ENCODE data around the gene CELSR2.

CELSR2 gene

DNA sequence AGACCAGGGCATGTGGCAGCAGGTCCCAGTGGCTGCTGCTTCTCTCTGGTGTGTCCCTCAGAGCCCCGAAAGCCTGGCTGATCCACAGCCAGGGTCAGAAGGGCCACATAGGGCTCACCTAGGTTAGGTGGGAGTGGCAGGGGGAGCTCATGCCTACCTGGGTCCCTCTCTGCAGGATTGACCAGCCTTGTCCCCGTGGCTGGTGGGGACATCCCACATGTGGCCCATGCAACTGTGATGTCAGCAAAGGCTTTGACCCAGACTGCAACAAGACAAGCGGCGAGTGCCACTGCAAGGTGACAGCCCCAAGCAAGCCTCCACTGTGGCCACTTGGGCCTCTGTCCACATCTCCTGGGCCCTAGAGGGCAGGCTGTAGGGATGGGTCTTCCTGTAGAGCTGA is 15.7 kb downstream of the CELSR2 start:
- no peak for DNase-seq

DNA sequence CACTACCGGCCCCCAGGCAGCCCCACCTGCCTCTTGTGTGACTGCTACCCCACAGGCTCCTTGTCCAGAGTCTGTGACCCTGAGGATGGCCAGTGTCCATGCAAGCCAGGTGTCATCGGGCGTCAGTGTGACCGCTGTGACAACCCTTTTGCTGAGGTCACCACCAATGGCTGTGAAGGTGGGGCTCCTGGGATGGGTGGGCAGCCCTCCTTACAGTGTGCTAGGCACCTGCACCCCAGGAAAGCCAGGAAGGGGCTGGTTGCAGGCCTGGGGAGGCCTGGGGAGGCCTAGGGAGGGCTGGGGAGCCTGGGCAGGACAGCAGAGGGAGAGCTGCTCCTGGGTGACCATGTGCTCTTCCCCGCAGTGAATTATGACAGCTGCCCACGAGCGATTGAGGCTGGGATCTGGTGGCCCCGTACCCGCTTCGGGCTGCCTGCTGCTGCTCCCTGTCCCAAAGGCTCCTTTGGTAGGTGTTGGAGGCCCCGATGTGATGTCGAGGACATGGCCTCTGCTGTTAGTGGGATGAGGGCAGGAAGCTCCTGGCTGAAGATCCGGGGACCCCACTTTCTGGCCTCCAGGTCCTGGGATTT is 16.5 kb downstream of the CELSR2 start:
- DNase-seq, result no peak

DNA sequence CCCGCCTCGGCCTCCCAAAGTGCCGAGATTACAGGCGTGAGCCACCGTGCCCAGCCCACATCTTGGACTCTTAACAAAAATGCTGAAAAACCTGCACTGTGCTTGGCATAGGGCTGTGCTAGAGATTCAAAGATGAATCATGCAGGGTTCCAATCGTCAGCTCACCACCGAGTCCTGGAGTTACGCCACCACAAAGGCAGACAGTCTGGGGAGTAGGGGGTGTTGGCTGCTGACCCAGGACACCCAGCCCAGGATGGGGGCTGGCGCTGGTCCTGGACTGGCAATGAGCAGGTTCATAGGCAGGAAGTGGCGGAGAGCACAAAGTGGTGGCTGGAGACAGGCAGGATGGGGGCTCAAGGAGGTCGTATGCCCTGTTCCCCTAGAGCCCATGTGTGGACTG is 17.6 kb downstream of the CELSR2 start:
- no peak for DNase-seq

DNA sequence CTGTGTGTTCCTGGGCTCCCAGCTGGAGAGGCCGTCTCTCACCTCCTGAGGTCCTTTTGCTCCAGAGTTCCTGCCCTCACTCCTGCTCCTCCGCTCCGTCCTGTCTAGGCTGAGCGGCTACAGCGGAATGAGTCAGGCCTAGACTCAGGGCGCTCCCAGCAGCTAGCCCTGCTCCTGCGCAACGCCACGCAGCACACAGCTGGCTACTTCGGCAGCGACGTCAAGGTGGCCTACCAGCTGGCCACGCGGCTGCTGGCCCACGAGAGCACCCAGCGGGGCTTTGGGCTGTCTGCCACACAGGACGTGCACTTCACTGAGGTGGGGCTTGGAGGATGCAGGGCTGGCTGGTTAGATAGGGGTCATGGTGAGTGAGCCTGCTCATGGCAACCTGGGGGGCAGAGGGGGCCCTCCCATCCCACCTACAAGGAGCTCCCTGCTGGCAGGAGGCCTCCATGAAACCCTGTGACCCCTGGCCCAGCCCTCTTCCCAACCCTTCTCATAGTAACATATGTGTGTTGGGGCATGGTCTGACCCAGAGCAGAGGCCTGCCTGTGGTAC is 18.5 kb downstream of the CELSR2 start:
- no peak for DNase-seq

DNA sequence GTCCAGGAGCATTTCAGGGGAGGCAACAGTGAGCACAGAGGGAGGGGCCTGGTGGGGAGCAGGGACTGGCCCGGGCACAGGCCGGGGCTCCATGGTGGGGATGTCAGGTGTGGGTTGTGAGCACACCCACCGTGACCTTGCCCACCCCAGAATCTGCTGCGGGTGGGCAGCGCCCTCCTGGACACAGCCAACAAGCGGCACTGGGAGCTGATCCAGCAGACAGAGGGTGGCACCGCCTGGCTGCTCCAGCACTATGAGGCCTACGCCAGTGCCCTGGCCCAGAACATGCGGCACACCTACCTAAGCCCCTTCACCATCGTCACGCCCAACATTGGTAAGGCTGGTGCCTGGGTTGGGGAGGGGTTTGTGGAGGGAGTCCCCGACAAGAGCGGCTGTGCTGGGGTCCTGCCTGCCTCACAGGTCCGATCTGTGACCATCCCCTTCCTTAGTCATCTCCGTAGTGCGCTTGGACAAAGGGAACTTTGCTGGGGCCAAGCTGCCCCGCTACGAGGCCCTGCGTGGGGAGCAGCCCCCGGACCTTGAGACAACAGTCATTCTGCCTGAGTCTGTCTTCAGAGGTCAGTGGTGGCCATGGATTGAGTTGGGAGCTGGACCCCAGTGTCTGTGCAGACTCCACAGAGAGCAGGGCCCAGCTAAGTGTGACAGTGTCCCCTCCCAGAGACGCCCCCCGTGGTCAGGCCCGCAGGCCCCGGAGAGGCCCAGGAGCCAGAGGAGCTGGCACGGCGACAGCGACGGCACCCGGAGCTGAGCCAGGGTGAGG is 19.3 kb downstream of the CELSR2 start:
- no peak for DNase-seq

GRCh38 chr1:109269212-109269980 is 20.1 kb downstream of the CELSR2 start:
- DNase-seq, result no peak

GRCh38 chr1:109269981-109270622 is 20.8 kb downstream of the CELSR2 start:
- DNase-seq, result no peak

GRCh38 chr1:109270623-109271317 is 21.4 kb downstream of the CELSR2 start:
- no peak for DNase-seq

- DNase-seq, result no peak
These were observed 22.1 kb downstream of the CELSR2 start for GRCh38 chr1:109271458-109271857.

GRCh38 chr1:109272021-109272799 is 22.9 kb downstream of the CELSR2 start:
- no peak for DNase-seq

- no peak for DNase-seq
These were observed 23.6 kb downstream of the CELSR2 start for GRCh38 chr1:109272831-109273547.

DNA sequence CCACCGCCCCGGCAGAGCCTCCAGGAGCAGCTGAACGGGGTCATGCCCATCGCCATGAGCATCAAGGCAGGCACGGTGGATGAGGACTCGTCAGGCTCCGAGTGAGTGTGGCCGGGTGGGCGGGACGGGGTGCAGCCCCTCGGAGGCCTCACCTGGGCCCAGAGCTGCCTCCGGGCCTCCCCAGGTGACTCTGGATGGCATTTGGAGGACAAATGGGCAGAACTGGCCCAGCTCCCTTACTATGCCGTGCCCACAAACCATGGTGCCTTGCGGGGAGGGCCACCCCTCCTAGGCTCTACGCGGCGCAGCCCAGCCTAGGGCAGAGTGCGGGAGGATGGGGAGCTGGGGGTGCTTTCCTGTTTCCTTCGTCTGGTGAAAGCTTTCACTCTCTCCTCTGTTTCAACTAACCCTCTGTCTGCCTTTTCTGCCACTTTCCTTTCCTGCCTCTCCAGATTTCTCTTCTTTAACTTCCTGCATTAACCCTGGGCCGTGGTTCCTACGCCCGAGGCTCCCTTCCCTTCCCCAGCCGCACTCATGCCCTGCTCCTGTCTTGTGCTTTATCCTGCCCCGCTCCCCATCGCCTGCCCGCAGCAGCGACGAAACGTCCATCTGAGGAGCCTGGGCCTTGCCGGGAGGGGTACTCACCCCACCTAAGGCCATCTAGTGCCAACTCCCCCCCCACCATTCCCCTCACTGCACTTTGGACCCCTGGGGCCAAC is 24.4 kb downstream of the CELSR2 start:
- no peak for DNase-seq

DNA sequence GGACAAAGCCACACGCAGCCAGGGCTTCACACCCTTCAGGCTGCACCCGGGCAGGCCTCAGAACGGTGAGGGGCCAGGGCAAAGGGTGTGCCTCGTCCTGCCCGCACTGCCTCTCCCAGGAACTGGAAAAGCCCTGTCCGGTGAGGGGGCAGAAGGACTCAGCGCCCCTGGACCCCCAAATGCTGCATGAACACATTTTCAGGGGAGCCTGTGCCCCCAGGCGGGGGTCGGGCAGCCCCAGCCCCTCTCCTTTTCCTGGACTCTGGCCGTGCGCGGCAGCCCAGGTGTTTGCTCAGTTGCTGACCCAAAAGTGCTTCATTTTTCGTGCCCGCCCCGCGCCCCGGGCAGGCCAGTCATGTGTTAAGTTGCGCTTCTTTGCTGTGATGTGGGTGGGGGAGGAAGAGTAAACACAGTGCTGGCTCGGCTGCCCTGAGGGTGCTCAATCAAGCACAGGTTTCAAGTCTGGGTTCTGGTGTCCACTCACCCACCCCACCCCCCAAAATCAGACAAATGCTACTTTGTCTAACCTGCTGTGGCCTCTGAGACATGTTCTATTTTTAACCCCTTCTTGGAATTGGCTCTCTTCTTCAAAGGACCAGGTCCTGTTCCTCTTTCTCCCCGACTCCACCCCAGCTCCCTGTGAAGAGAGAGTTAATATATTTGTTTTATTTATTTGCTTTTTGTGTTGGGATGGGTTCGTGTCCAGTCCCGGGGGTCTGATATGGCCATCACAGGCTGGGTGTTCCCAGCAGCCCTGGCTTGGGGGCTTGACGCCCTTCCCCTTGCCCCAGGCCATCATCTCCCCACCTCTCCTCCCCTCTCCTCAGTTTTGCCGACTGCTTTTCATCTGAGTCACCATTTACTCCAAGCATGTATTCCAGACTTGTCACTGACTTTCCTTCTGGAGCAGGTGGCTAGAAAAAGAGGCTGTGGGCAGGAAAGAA is 25.5 kb downstream of the CELSR2 start:
- no peak for DNase-seq

GRCh38 chr1:109275706-109276345 is 26.5 kb downstream of the CELSR2 start:
- DNase-seq, result no peak

DNA sequence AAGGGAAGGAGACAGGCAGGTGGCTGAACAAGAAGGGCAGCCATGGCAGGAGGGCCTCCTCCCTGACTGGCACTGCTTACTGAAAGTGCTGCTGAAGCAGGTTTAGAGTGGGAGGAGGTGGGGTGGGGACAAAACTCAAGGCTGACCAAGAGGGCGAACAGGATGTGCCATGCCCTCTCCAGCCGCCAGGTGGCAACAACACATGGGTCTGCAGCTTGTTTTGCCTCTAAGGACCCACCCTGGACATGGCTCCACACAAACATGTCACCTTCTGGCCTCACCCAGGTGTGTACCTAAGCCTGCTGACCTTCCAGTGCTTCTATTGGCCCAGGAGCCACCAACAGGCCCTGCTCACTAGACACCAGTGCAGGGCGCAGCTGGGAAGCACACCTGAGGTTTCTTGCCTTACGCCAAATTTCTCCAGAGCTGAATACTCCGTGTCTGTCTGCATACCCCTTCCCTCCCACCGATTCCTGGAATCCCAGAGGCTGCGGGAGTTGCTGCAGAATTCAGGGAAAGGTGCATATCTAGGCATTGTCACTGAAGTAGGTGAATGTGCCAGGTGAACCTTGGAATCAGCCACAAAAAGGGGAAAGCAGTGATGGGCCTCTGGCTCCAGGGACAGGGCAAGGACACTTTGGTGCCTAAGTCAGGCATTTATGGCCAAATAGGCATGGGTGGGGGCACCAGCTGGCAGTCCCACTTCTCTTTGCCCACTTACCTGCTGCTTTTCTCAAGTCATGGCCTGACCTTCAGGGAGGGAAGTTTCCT is 28.3 kb downstream of the CELSR2 start:
- DNase-seq, result peak; percentile 41

DNA sequence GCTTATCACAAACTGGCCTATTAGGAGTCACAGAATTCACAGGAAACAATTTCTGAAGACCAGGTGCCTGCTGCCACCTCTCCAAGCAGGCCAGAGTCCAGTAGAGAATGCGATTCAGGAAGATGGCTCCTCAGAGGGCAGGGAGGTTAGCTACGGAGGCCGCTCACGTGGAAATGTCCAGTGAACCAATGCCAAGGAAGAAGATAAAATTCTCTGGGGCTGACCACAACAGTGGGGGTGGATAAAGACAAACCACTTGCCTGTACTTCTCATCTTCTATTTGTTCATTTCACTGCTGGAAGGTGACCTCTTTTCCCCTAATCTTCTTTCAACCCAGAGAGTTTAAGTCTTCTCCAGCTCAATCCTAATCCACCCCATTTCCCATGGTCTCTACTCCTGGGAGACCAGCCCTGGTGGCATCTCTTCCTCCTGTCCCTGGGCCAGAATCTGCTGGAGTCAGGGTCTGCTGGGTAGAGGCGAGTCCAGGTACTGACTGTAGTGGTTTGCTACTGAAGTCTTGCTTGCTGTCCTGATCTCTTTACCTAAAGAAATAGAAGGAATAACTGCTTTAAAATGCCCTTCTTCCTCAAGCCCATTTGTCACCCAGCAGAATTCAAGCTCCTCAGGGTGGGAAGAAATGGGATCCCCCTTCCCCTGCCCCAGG is 30.4 kb downstream of the CELSR2 start:
- DNase-seq, result no peak

DNA sequence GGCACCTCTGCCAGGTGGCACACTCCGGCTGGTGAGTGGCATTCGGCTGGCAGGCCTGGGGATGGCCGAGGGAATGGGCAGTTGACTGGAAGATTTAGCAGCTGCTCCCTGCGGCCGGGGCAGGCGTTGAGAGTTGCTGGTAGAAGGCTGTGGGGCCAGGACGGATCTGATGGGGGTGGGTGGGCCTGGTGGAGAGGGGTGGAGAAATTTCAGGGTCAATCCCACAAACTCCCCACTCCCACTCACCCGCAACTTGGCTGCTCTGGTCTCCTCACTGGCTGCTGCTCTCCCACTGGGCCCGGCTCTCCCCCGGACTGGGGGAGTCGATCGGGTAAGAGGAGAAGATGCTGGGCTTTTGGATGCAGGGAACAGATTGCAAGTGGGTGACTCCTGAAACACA is 31.5 kb downstream of the CELSR2 start:
- DNase-seq, result no peak
